Measurements from ENCODE around the gene SLC12A6. TPM values are rescaled to one million over a fixed set of nuclear protein-coding genes. Genes with fewer than 3 reads are reported as not detected.

Gene SLC12A6
- total RNA-seq, 4 donors from 2014 or later, result 9.2 to 52.6 (median 26.9) TPM

GRCh38 chr15:34327906-34328305, 9.7 kb downstream of the SLC12A6 start:
- Histone ChIP-seq H3K9me3 (no peaks in the 10 kb centered on the region), H3K27ac (peak overlapping the region in 3 of 4 donors; percentile 11 to 53 (median 26)), H3K4me1 (no peaks in the 10 kb centered on the region), H3K4me3 (no peak overlapping the region), H3K27me3 (no peaks in the 10 kb centered on the region), H3K36me3 (no peaks in the 10 kb centered on the region)
- TF ChIP-seq CTCF (IDR thresholded peaks at IDR 0.05), result no peak
- no peak for TF ChIP-seq EP300 (IDR thresholded peaks at IDR 0.05; ENCODE audit: low read depth)
- TF ChIP-seq POLR2AphosphoS5 (IDR thresholded peaks at IDR 0.05), result no peak
- TF ChIP-seq POLR2A (IDR thresholded peaks at IDR 0.05), result no peak
- in situ Hi-C loops (cut with MboI; ENCODE audit: low pct_ligation_motif_present in 1 of 4, low pct_unique_long_range_greater_than_20kb in 1 of 4, low sequenced_read_pairs in 3 of 4) (loop anchor here in 1 of 4 donors (25.0 kb wide), 1 partner anchor 241 kb away; no protein-coding TSS in a partner anchor), intact Hi-C loops (cut with DNase I; ENCODE audit: low total_unique reads) (no loop called here)
- no peak for DNase-seq
- WGBS, 2 donors (ENCODE audit: low coverage in 1 of 2), result 70 to 90% methylated on average over 4 of the region's 4 CpGs

DNA sequence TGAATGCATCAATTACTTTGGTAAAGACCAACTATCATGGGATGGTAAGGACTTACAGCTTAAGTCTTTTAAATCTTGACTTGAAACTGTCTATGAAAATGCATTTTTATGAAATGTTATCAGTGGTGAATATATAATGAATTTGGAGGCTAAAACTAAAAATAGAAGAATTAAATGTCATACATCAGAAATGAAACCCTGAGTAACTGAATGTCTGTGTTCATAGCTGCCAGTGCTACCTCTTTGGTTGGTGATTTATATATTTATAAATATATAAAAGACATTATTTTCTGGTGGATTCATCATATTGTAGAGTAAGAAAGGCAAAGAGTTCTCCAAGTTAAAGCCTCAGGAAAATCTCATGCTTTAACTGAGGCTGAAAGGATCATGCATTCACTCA, 12.2 kb downstream of the SLC12A6 start:
- Histone ChIP-seq H3K27me3 (no peaks in the 10 kb centered on the region), H3K27ac (no peak overlapping the region), H3K4me1 (no peaks in the 10 kb centered on the region), H3K36me3 (no peaks in the 10 kb centered on the region), H3K9me3 (no peaks in the 10 kb centered on the region), H3K4me3 (no peak overlapping the region)
- no peak for DNase-seq
- intact Hi-C loops (cut with DNase I; ENCODE audit: low total_unique reads), result no loop called here
- in situ Hi-C loops (cut with MboI; ENCODE audit: low pct_ligation_motif_present in 1 of 4, low pct_unique_long_range_greater_than_20kb in 1 of 4, low sequenced_read_pairs in 3 of 4), result loop anchor here in 1 of 4 donors (25.0 kb wide), 1 partner anchor 238 kb away; no protein-coding TSS in a partner anchor
- no peak for TF ChIP-seq POLR2AphosphoS5 (IDR thresholded peaks at IDR 0.05)
- no peak for TF ChIP-seq CTCF (IDR thresholded peaks at IDR 0.05)
- TF ChIP-seq POLR2A (IDR thresholded peaks at IDR 0.05), result no peak
- no peak for TF ChIP-seq EP300 (IDR thresholded peaks at IDR 0.05; ENCODE audit: low read depth)

- DNase-seq, result no peak
- TF ChIP-seq POLR2AphosphoS5 (IDR thresholded peaks at IDR 0.05) (no peak), POLR2A (IDR thresholded peaks at IDR 0.05) (no peak), EP300 (IDR thresholded peaks at IDR 0.05; ENCODE audit: low read depth) (no peak), CTCF (IDR thresholded peaks at IDR 0.05) (no peak)
- Histone ChIP-seq H3K36me3 (no peaks in the 10 kb centered on the region), H3K27me3 (no peaks in the 10 kb centered on the region), H3K4me3 (no peak overlapping the region), H3K27ac (no peak overlapping the region), H3K9me3 (no peaks in the 10 kb centered on the region), H3K4me1 (no peaks in the 10 kb centered on the region)
- in situ Hi-C loops (cut with MboI; ENCODE audit: low pct_ligation_motif_present in 1 of 4, low pct_unique_long_range_greater_than_20kb in 1 of 4, low sequenced_read_pairs in 3 of 4) (loop anchor here in 1 of 4 donors (25.0 kb wide), 1 partner anchor 238 kb away; no protein-coding TSS in a partner anchor), intact Hi-C loops (cut with DNase I; ENCODE audit: low total_unique reads) (no loop called here)
- 88 to 95% methylated on average over 1 of the region's 1 CpG for WGBS, 2 donors (ENCODE audit: low coverage in 1 of 2)
Observed at GRCh38 chr15:34324933-34325332, 12.6 kb downstream of the SLC12A6 start.

- WGBS, 2 donors (ENCODE audit: low coverage in 1 of 2), result 60 to 93% methylated on average over 1 to 10 of the region's 10 CpGs
- intact Hi-C loops (cut with DNase I; ENCODE audit: low total_unique reads), result no loop called here
- in situ Hi-C loops (cut with MboI; ENCODE audit: low pct_ligation_motif_present in 1 of 4, low pct_unique_long_range_greater_than_20kb in 1 of 4, low sequenced_read_pairs in 3 of 4), result no loop called here
- Histone ChIP-seq H3K27me3 (no peaks in the 10 kb centered on the region), H3K27ac (no peak overlapping the region), H3K36me3 (no peaks in the 10 kb centered on the region), H3K4me1 (peaks cover 0 to 7% (median 2%) of the 10 kb centered on the region in 4 donors), H3K4me3 (no peak overlapping the region), H3K9me3 (no peaks in the 10 kb centered on the region)
- no peak for DNase-seq
- TF ChIP-seq POLR2AphosphoS5 (IDR thresholded peaks at IDR 0.05) (no peak), CTCF (IDR thresholded peaks at IDR 0.05) (no peak), POLR2A (IDR thresholded peaks at IDR 0.05) (no peak), EP300 (IDR thresholded peaks at IDR 0.05; ENCODE audit: low read depth) (no peak)
Observed at GRCh38 chr15:34323217-34323616, 14.4 kb downstream of the SLC12A6 start.

Data from transverse colon (tissue), 4 donors.